ENCODE results near the gene STK24. TPM values are rescaled to one million over a fixed set of nuclear protein-coding genes. Genes with fewer than 3 reads are reported as not detected.
A peak's percentile ranks its signal among the peaks of the same experiment; 100 is the strongest.
"Not testable (repeated sequence)": the region's sequence is repeated elsewhere in the genome, so short reads cannot be mapped to it uniquely, and the experiment has no call there.

Gene STK24
- 100 to 1,000 TPM; 160 to 170 TPM for total RNA-seq

- Mint-ChIP-seq H3K27me3 (no peaks in the 10 kb centered on the region), H3K36me3 (ENCODE audit: low read depth) (peaks cover 23% of the 10 kb centered on the region), H3K4me3 (peak within 1 kb of the TSS; percentile 98), H3K9me3 (no peaks in the 10 kb centered on the region), H3K27ac (peak within 1 kb of the TSS; percentile 93), H3K4me1 (peaks cover 39% of the 10 kb centered on the region)
- ChIA-PET CTCF (no interaction called here), POLR2A (no interaction called here)
- peak; percentile 57 for DNase-seq
Observed at GRCh38 chr13:98576963-98577835, at the start of gene STK24. Gene STK24, minus strand, starts transcription at chr13:98577107. Its CDS starts 321 bp downstream, at chr13:98576786.

- no peaks in the 10 kb centered on the region for H3K4me1 Mint-ChIP-seq
- H3K4me3 Mint-ChIP-seq, result no peak overlapping the region
- no peak for DNase-seq
- POLR2A ChIA-PET, result no interaction called here
- H3K9me3 Mint-ChIP-seq, result no peaks in the 10 kb centered on the region
- CTCF ChIA-PET, result interaction anchor here (0.9 kb wide), 1 partner anchor 273 kb away, joined by 3 read pairs; no protein-coding TSS in a partner anchor
- no peak overlapping the region for H3K27ac Mint-ChIP-seq
- no peaks in the 10 kb centered on the region for H3K36me3 Mint-ChIP-seq (ENCODE audit: low read depth)
- H3K27me3 Mint-ChIP-seq, result peaks cover 3% of the 10 kb centered on the region
Observed at GRCh38 chr13:98626298-98626935, 49.5 kb upstream of the STK24 start.

GRCh38 chr13:98624589-98624988 lies 47.7 kb upstream of the STK24 start:
- H3K4me3 Mint-ChIP-seq; POLR2A ChIA-PET; H3K9me3 Mint-ChIP-seq; DNase-seq; H3K4me1 Mint-ChIP-seq; H3K27ac Mint-ChIP-seq; H3K36me3 Mint-ChIP-seq (ENCODE audit: low read depth); H3K27me3 Mint-ChIP-seq: not testable (repeated sequence)
- CTCF ChIA-PET, result interaction anchor here (0.6 to 1.2 kb wide), 2 partner anchors 174 to 668 kb away, joined by 3 to 5 read pairs; no protein-coding TSS in a partner anchor

- no peaks in the 10 kb centered on the region for H3K36me3 Mint-ChIP-seq (ENCODE audit: low read depth)
- H3K4me1 Mint-ChIP-seq, result no peaks in the 10 kb centered on the region
- CTCF ChIA-PET, result interaction anchor here (0.6 kb wide), 1 partner anchor 87 kb away, joined by 3 read pairs; no protein-coding TSS in a partner anchor
Observed at GRCh38 chr13:98622931-98623331, 46.0 kb upstream of the STK24 start.

GRCh38 chr13:98619556-98619955 lies 42.6 kb upstream of the STK24 start:
- Mint-ChIP-seq H3K9me3 (no peaks in the 10 kb centered on the region), H3K27me3 (no peaks in the 10 kb centered on the region), H3K36me3 (ENCODE audit: low read depth) (no peaks in the 10 kb centered on the region), H3K4me1 (no peaks in the 10 kb centered on the region), H3K27ac (no peak overlapping the region), H3K4me3 (no peak overlapping the region)
- ChIA-PET POLR2A (no interaction called here), CTCF (interaction anchor here (1.0 to 1.7 kb wide), 2 partner anchors 9 to 174 kb away, joined by 3 to 5 read pairs; no protein-coding TSS in a partner anchor)
- DNase-seq, result no peak

More at GRCh38 chr13:98622931-98623331, 46.0 kb upstream of the STK24 start:
- H3K27ac Mint-ChIP-seq, result no peak overlapping the region
- no peaks in the 10 kb centered on the region for H3K9me3 Mint-ChIP-seq
- POLR2A ChIA-PET, result no interaction called here
- no peak for DNase-seq
- peaks cover 3% of the 10 kb centered on the region for H3K27me3 Mint-ChIP-seq
- H3K4me3 Mint-ChIP-seq, result no peak overlapping the region

- POLR2A ChIA-PET; H3K4me3 Mint-ChIP-seq; H3K4me1 Mint-ChIP-seq; DNase-seq; H3K36me3 Mint-ChIP-seq (ENCODE audit: low read depth); H3K27ac Mint-ChIP-seq; H3K9me3 Mint-ChIP-seq: not testable (repeated sequence)
- H3K27me3 Mint-ChIP-seq, result peaks cover 10% of the 10 kb centered on the region
- CTCF ChIA-PET, result interaction anchor here (0.7 to 1.0 kb wide), 4 partner anchors 20 to 180 kb away, joined by 3 to 4 read pairs (median 4); no protein-coding TSS in a partner anchor
Observed at GRCh38 chr13:98615595-98615994, 38.7 kb upstream of the STK24 start.

- Mint-ChIP-seq H3K9me3 (no peaks in the 10 kb centered on the region), H3K27ac (no peak overlapping the region), H3K36me3 (ENCODE audit: low read depth) (no peaks in the 10 kb centered on the region), H3K27me3 (peaks cover 10% of the 10 kb centered on the region), H3K4me1 (no peaks in the 10 kb centered on the region), H3K4me3 (no peak overlapping the region)
- no peak for DNase-seq
- ChIA-PET POLR2A (no interaction called here), CTCF (interaction anchor here (1.0 kb wide), 1 partner anchor 38 kb away, joined by 3 read pairs; no protein-coding TSS in a partner anchor)
Observed at GRCh38 chr13:98613591-98613990, 36.7 kb upstream of the STK24 start.

GRCh38 chr13:98609756-98610155 lies 32.8 kb upstream of the STK24 start:
- CTCF ChIA-PET, result no interaction called here
- Mint-ChIP-seq H3K36me3 (ENCODE audit: low read depth) (no peaks in the 10 kb centered on the region), H3K9me3 (no peaks in the 10 kb centered on the region), H3K4me1 (no peaks in the 10 kb centered on the region), H3K27ac (no peak overlapping the region), H3K27me3 (peaks cover 12% of the 10 kb centered on the region), H3K4me3 (no peak overlapping the region)
- POLR2A ChIA-PET, result interaction anchor here (0.6 kb wide), 1 partner anchor 16 kb away, joined by 3 read pairs; no protein-coding TSS in a partner anchor
- no peak for DNase-seq

- Mint-ChIP-seq H3K9me3 (peaks cover 2% of the 10 kb centered on the region), H3K27me3 (peaks cover 2% of the 10 kb centered on the region), H3K4me3 (no peak overlapping the region), H3K4me1 (no peaks in the 10 kb centered on the region), H3K36me3 (ENCODE audit: low read depth) (no peaks in the 10 kb centered on the region), H3K27ac (no peak overlapping the region)
- DNase-seq, result no peak
- ChIA-PET CTCF (no interaction called here), POLR2A (no interaction called here)
Observed at GRCh38 chr13:98606296-98606695, 29.4 kb upstream of the STK24 start.

GRCh38 chr13:98599502-98600328 lies 22.8 kb upstream of the STK24 start:
- DNase-seq, result no peak
- H3K27me3 Mint-ChIP-seq, result no peaks in the 10 kb centered on the region
- H3K4me1 Mint-ChIP-seq, result peaks cover 10% of the 10 kb centered on the region
- ChIA-PET POLR2A (no interaction called here), CTCF (interaction anchor here (2.1 kb wide), 1 partner anchor 19 kb away, joined by 9 read pairs; no protein-coding TSS in a partner anchor)
- H3K9me3 Mint-ChIP-seq, result peaks cover 2% of the 10 kb centered on the region
- H3K36me3 Mint-ChIP-seq (ENCODE audit: low read depth), result no peaks in the 10 kb centered on the region
- H3K4me3 Mint-ChIP-seq, result no peak overlapping the region
- H3K27ac Mint-ChIP-seq, result no peak overlapping the region

- DNase-seq, result no peak
- ChIA-PET POLR2A (no interaction called here), CTCF (interaction anchor here (0.6 to 2.1 kb wide), 4 partner anchors 13 to 196 kb away, joined by 3 to 9 read pairs (median 4); no protein-coding TSS in a partner anchor)
- Mint-ChIP-seq H3K9me3 (peaks cover 2% of the 10 kb centered on the region), H3K4me3 (no peak overlapping the region), H3K4me1 (peaks cover 10% of the 10 kb centered on the region), H3K27ac (no peak overlapping the region), H3K36me3 (ENCODE audit: low read depth) (no peaks in the 10 kb centered on the region), H3K27me3 (no peaks in the 10 kb centered on the region)
Observed at GRCh38 chr13:98598043-98598442, 21.1 kb upstream of the STK24 start.

- ChIA-PET POLR2A (no interaction called here), CTCF (interaction anchor here (1.5 kb wide), 1 partner anchor 13 kb away, joined by 5 read pairs; no protein-coding TSS in a partner anchor)
- H3K4me3 Mint-ChIP-seq, result no peak overlapping the region
- no peak for DNase-seq
- no peaks in the 10 kb centered on the region for H3K36me3 Mint-ChIP-seq (ENCODE audit: low read depth)
- H3K4me1 Mint-ChIP-seq, result peaks cover 10% of the 10 kb centered on the region
- H3K27me3 Mint-ChIP-seq, result no peaks in the 10 kb centered on the region
- no peak overlapping the region for H3K27ac Mint-ChIP-seq
- H3K9me3 Mint-ChIP-seq, result no peaks in the 10 kb centered on the region
Observed at GRCh38 chr13:98595134-98595533, 18.2 kb upstream of the STK24 start.

Data from activated CD4-positive, alpha-beta T cell treated with anti-CD3 and anti-CD28 coated beads, Interleukin-2, amount 10 ng/mL, durations not matched to agents 7 days and 5 days (primary cell).